Activated CD4-positive, alpha-beta T cell treated with anti-CD3 and anti-CD28 coated beads, Interleukin-10, Interleukin-2, amounts not matched to agents 100 ng/mL and 50 ng/mL, durations not matched to agents 16 hours and 8 hours (primary cell): Measurements from ENCODE around the gene SRGN.

Experiments
- DNase-seq: peaks from one replicate; pipeline ENCODE4 v3.0.0-alpha.2; 2020

Gene SRGN

GRCh38 chr10:69142983-69143382 lies 55.1 kb downstream of the SRGN start:
- no peak for DNase-seq

- no peak for DNase-seq
Measured at GRCh38 chr10:69145329-69145728, 57.4 kb downstream of the SRGN start.

- DNase-seq, result no peak
Measured at GRCh38 chr10:69145864-69146263, 58.0 kb downstream of the SRGN start.

- DNase-seq, result no peak
Measured at GRCh38 chr10:69146759-69147158, 58.9 kb downstream of the SRGN start.

- peak; percentile 52 for DNase-seq
Measured at GRCh38 chr10:69151984-69152383, 64.1 kb downstream of the SRGN start.

- no peak for DNase-seq
Measured at GRCh38 chr10:69153227-69153626, 65.3 kb downstream of the SRGN start.
